SK-N-SH (cell line): Measurements from ENCODE around the gene PDE6D. TPM values are rescaled to one million over a fixed set of nuclear protein-coding genes. Genes with fewer than 3 reads are reported as not detected.

Experiments
- CTCF ChIA-PET: fragments of 300-600, 350-600 bp; formaldehyde crosslinking; extraction: SDS; loops from one replicate; lab custom pipeline; 2021; lab: Yijun Ruan, JAX
- POLR2A ChIA-PET: fragments of 350-600 bp; sonication (Branson Sonifier 250); formaldehyde crosslinking; extraction: SDS; loops from one replicate; lab custom pipeline; 2020; ENCODE audit warnings: antibody characterized with exemption, inconsistent platforms; lab: Yijun Ruan, JAX
- DNase-seq: peaks from one replicate; pipeline ENCODE4 v3.0.0; 2012
- H2AFZ ChIP-seq: fragments of 200-600 bp; sonication (generic); 2 replicates; pipeline ENCODE4 v1.8.1; 2016; ENCODE audit warnings: antibody characterized with exemption, mild to moderate bottlenecking, low read depth
- H3F3A ChIP-seq: fragments of 200-600 bp; sonication (generic); replicated peaks from 2 replicates; pipeline ENCODE3; 2016; ENCODE audit warnings: antibody characterized with exemption, mild to moderate bottlenecking; ENCODE audit not compliant: insufficient read depth
- H3K27ac ChIP-seq, 2 experiments: fragments of 200-500 bp in 1 of 2; fragments of 200-600 bp in 1 of 2; sonication (Bioruptor generic) in 1 of 2; sonication (generic), shearing (Covaris generic) in 1 of 2; 2 replicates each; pipeline versions ENCODE4 v1.5.1 to v1.6.1; 2014 to 2016; ENCODE audit warnings: low read depth in 2 of 2, inconsistent platforms in 1 of 2, low read length in 1 of 2, mild to moderate bottlenecking in 1 of 2, mixed read lengths in 1 of 2
- H3K27me3 ChIP-seq: fragments of 200-600 bp; sonication (generic), shearing (Covaris generic); 2 replicates; pipeline ENCODE4 v1.6.1; 2016; ENCODE audit warnings: mixed run types; ENCODE audit not compliant: insufficient read depth
- H3K36me3 ChIP-seq, 2 experiments: fragments of 200-500 bp in 1 of 2; fragments of 200-600 bp in 1 of 2; sonication (Bioruptor generic) in 1 of 2; sonication (generic) in 1 of 2; replicated peaks in 1 of 2; 2 replicates each; pipeline versions ENCODE3 to v1.5.1; 2014 to 2016; ENCODE audit warnings: low read length in 1 of 2, mild to moderate bottlenecking in 1 of 2; ENCODE audit not compliant: insufficient read depth in 2 of 2, control insufficient read depth in 1 of 2
- H3K4me1 ChIP-seq, 2 experiments: fragments of 200-500 bp in 1 of 2; fragments of 200-600 bp in 1 of 2; sonication (Bioruptor generic) in 1 of 2; sonication (generic), shearing (Covaris generic) in 1 of 2; 2 replicates each; pipeline versions ENCODE4 v1.5.1 to v1.6.1; 2014 to 2016; ENCODE audit warnings: low read depth in 1 of 2, low read length in 1 of 2, mixed run types in 1 of 2; ENCODE audit not compliant: insufficient read depth in 2 of 2, control insufficient read depth in 1 of 2
- H3K4me2 ChIP-seq: fragments of 200-600 bp; sonication (generic), shearing (Covaris generic); 2 replicates; pipeline ENCODE4 v1.6.1; 2017; ENCODE audit warnings: mixed run types
- H3K4me3 ChIP-seq, 2 experiments: fragments of 200-500 bp in 1 of 2; fragments of 200-600 bp in 1 of 2; sonication (Bioruptor generic) in 1 of 2; sonication (generic), shearing (Covaris generic) in 1 of 2; 2 replicates each; pipeline versions ENCODE4 v1.5.1 to v1.8.1; 2014 to 2016; ENCODE audit warnings: low read depth in 2 of 2, inconsistent platforms in 1 of 2, low read length in 1 of 2, mild to moderate bottlenecking in 1 of 2, mixed read lengths in 1 of 2, moderate library complexity in 1 of 2
- H3K79me2 ChIP-seq: fragments of 200-600 bp; sonication (generic); 2 replicates; pipeline ENCODE4 v1.8.1; 2017; ENCODE audit warnings: mild to moderate bottlenecking; ENCODE audit not compliant: insufficient read depth
- H3K9ac ChIP-seq: fragments of 200-600 bp; sonication (generic); 2 replicates; pipeline ENCODE4 v1.6.1; 2017; ENCODE audit warnings: mixed run types
- H3K9me2 ChIP-seq: fragments of 200-600 bp; sonication (generic); 2 replicates; pipeline ENCODE4 v1.6.1; 2017; ENCODE audit warnings: mixed run types
- H3K9me3 ChIP-seq: fragments of 200-600 bp; sonication (generic); 2 replicates; pipeline ENCODE4 v1.6.1; 2017; ENCODE audit warnings: mixed run types, mild to moderate bottlenecking, moderate library complexity
- H4K20me1 ChIP-seq: fragments of 200-600 bp; sonication (generic); 2 replicates; pipeline ENCODE4 v1.6.1; 2017; ENCODE audit warnings: mild to moderate bottlenecking, mixed run types; ENCODE audit not compliant: insufficient read depth
- ELF1 ChIP-seq: IDR thresholded peaks from 2 replicates; pipeline ENCODE4 v1.4.0; 2012
- EP300 ChIP-seq, 2 experiments: IDR thresholded peaks; 2 replicates each; pipeline versions ENCODE4 v1.4.0 to v1.6.1; 2012; ENCODE audit warnings: borderline replicate concordance in 1 of 2, low read depth in 1 of 2, low read length in 1 of 2
- EZH2phosphoT487 ChIP-seq: fragments of 200-600 bp; sonication (generic); IDR thresholded peaks from 2 replicates; pipeline ENCODE4 v1.6.1; 2017; ENCODE audit warnings: low read depth, mixed run types, mild to moderate bottlenecking, antibody characterized with exemption, moderate library complexity, borderline replicate concordance
- FOXM1 ChIP-seq: IDR thresholded peaks from 2 replicates; pipeline ENCODE4 v1.4.0; 2012; ENCODE audit warnings: low read depth, mild to moderate bottlenecking
- IRF3 ChIP-seq: fragments of 150-350 bp; IDR thresholded peaks from 2 replicates; pipeline ENCODE4 v1.6.1; 2016; ENCODE audit warnings: mild to moderate bottlenecking, low read depth, low read length
- MXI1 ChIP-seq: IDR thresholded peaks from 2 replicates; pipeline ENCODE4 v1.6.1; 2012; ENCODE audit warnings: mild to moderate bottlenecking, low read depth, low read length, improper control_type of control experiment
- PBX3 ChIP-seq: IDR thresholded peaks from 2 replicates; pipeline ENCODE4; 2012
- POLR2AphosphoS5 ChIP-seq: IDR thresholded peaks from 2 replicates; pipeline ENCODE4 v1.6.1; 2012; ENCODE audit warnings: low read depth, low read length
- REST ChIP-seq: IDR thresholded peaks from 2 replicates; pipeline ENCODE4 v1.6.1; 2012; ENCODE audit warnings: mild to moderate bottlenecking, low read depth, low read length, moderate library complexity
- SMC3 ChIP-seq: IDR thresholded peaks from 2 replicates; pipeline ENCODE4 v1.6.1; 2012; ENCODE audit warnings: low read depth, low read length, improper control_type of control experiment
- ZBTB33 ChIP-seq: IDR thresholded peaks from 2 replicates; pipeline ENCODE4 v1.4.0; 2012; ENCODE audit warnings: low read depth, borderline replicate concordance
- WGBS: methylation state at CpG from one replicate; pipeline ENCODE4 v1.1.6; 2017; ENCODE audit warnings: low lambda C conversion rate; 5-methylcytosine and 5-hydroxymethylcytosine counted together
- polyA plus RNA-seq, 3 experiments: library from polyadenylated mRNA; depleted of rRNA; stranded (reverse); fragments of >200 nt; gene quantifications; 2 replicates each; pipeline ENCODE4 v1.2.3, GENCODE V29; 2012

The PDE6D gene
- polyA plus RNA-seq, 1 of the 3 experiments (the other 2 are of a cell fraction): 33.9 TPM

GRCh38 chr2:231780123-231780908 lies 766 bp downstream of the PDE6D start:
- Histone ChIP-seq H3K4me2 (peak overlapping the region; percentile 84), H3K9me3 (no peaks in the 10 kb centered on the region), H3K79me2 (peaks cover 28% of the 10 kb centered on the region), H3K27ac (peak overlapping the region in 1 of 2 experiments; percentile 74; a peak in 2 of 4 replicates), H3K4me3 (peak overlapping the region; percentile 86 to 87), H2AFZ (peak overlapping the region; percentile 95), H3K9me2 (no peaks in the 10 kb centered on the region), H3K4me1 (peaks cover 8 to 13% of the 10 kb centered on the region in 2 experiments; a peak in 2 of 4 replicates), H3K27me3 (no peaks in the 10 kb centered on the region), H4K20me1 (no peaks in the 10 kb centered on the region), H3F3A (no peaks in the 10 kb centered on the region), H3K36me3 (no peaks in the 10 kb centered on the region), H3K9ac (peak overlapping the region; percentile 67)
- 14% methylated on average over 38 of the region's 51 CpGs for WGBS
- CTCF ChIA-PET: interaction anchor here (1.1 to 1.4 kb wide), 3 partner anchors 13 to 66 kb away, joined by 3 to 6 read pairs (median 3); no protein-coding TSS in a partner anchor
- POLR2A ChIA-PET: no interaction called here
- no peak for TF ChIP-seq FOXM1
- peak; percentile 94 for TF ChIP-seq REST
- no peak for TF ChIP-seq ZBTB33
- peak; percentile 37 for DNase-seq

- 86% methylated on average over 6 of the region's 6 CpGs for WGBS
- Histone ChIP-seq H3K79me2 (no peaks in the 10 kb centered on the region), H3F3A (no peaks in the 10 kb centered on the region), H3K36me3 (no peaks in the 10 kb centered on the region), H2AFZ (no peak overlapping the region), H4K20me1 (no peaks in the 10 kb centered on the region), H3K9ac (no peak overlapping the region), H3K4me2 (no peak overlapping the region), H3K4me3 (no peak overlapping the region), H3K4me1 (no peaks in the 10 kb centered on the region), H3K27ac (no peak overlapping the region), H3K9me3 (no peaks in the 10 kb centered on the region), H3K27me3 (no peaks in the 10 kb centered on the region), H3K9me2 (no peaks in the 10 kb centered on the region)
- ChIA-PET POLR2A (no interaction called here), CTCF (no interaction called here)
- DNase-seq: no peak
- TF ChIP-seq POLR2AphosphoS5: no peak
- TF ChIP-seq EP300 (IDR thresholded peaks at IDR 0.05; ENCODE audit: borderline replicate concordance in 1 of 2, low read depth in 1 of 2, low read length in 1 of 2): no peak
- TF ChIP-seq SMC3: no peak
- TF ChIP-seq PBX3: no peak
- no peak for TF ChIP-seq EZH2phosphoT487
- no peak for TF ChIP-seq IRF3
- TF ChIP-seq ELF1: no peak
- no peak for TF ChIP-seq ZBTB33
- no peak for TF ChIP-seq MXI1
These were observed 11.6 kb downstream of the PDE6D start for GRCh38 chr2:231769170-231770136.
